ENCODE measurements around the gene KLK6. TPM values are rescaled to one million over a fixed set of nuclear protein-coding genes. Genes with fewer than 3 reads are reported as not detected.

KLK6 gene
- total and polyA plus RNA-seq, 2 experiments from 2014 or later, result 2.0 to 5.4 TPM

DNA sequence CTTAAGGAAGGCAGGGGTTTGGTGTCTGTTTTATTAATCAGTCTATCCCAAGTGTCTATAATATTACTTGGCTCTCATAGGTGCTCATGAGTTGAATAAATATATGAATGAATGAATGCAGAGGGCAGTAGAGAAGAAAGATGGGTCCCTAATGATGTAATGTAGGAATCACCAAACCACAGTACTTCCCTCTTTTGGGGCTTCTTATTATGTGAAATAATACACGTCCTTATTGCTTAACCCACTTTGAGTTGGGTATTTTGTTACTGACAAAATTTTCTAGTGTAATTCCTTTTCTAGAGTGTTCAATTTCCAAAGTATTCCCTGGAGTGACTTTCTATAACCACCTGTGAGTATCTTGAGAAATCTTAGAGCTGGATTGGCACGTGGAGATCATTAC is 29.8 kb downstream of the KLK6 start:
- Histone ChIP-seq H3K27ac (no peak overlapping the region), H3K9me2 (replicated peaks; ENCODE audit: insufficient read depth) (no peaks in the 10 kb centered on the region), H3K4me1 (ENCODE audit: insufficient read depth) (no peaks in the 10 kb centered on the region), H4K20me1 (ENCODE audit: insufficient read depth, poor library complexity, severe bottlenecking) (no peaks in the 10 kb centered on the region), H2AFZ (no peak overlapping the region), H3K79me2 (no peaks in the 10 kb centered on the region), H3K4me3 (no peak overlapping the region), H3K27me3 (no peaks in the 10 kb centered on the region), H3K36me3 (replicated peaks; ENCODE audit: insufficient read depth, low read depth) (no peaks in the 10 kb centered on the region), H3K4me2 (no peak overlapping the region), H3K9me3 (ENCODE audit: low read depth) (no peaks in the 10 kb centered on the region)
- no peak for DNase-seq (ENCODE audit: low spot score)
- TF ChIP-seq EZH2 (IDR thresholded peaks at IDR 0.05; ENCODE audit: borderline replicate concordance) (no peak), EZH2phosphoT487 (IDR thresholded peaks at IDR 0.05; ENCODE audit: low read depth, severe bottlenecking, unreplicated experiment) (no peak)
- TF ChIP-seq, protein P1, sequence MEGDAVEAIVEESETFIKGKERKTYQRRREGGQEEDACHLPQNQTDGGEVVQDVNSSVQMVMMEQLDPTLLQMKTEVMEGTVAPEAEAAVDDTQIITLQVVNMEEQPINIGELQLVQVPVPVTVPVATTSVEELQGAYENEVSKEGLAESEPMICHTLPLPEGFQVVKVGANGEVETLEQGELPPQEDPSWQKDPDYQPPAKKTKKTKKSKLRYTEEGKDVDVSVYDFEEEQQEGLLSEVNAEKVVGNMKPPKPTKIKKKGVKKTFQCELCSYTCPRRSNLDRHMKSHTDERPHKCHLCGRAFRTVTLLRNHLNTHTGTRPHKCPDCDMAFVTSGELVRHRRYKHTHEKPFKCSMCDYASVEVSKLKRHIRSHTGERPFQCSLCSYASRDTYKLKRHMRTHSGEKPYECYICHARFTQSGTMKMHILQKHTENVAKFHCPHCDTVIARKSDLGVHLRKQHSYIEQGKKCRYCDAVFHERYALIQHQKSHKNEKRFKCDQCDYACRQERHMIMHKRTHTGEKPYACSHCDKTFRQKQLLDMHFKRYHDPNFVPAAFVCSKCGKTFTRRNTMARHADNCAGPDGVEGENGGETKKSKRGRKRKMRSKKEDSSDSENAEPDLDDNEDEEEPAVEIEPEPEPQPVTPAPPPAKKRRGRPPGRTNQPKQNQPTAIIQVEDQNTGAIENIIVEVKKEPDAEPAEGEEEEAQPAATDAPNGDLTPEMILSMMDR (IDR thresholded peaks at IDR 0.05; ENCODE audit: poor library complexity), result no peak
- WGBS (ENCODE audit: low lambda C conversion rate, missing lambda C conversion rate), result 71% methylated on average over 2 of the region's 2 CpGs

DNA sequence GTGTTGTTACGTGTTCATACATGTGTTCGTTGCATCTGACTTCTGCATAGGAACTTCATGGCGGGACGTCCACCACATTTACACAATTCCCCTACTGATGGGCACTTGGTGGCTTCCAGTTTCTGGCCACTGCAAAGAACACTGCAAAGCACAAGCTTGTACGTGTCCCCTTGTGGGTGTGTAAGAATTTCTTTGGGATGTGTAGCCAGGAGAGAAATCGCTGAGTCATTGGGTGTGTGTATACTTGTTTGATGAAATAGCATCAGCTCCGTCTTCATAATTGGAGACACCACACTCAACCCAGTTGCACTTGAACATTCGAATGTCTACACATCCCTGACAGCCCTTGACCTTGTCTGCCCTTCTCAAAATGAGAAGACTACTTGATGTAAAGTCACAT is 35.8 kb downstream of the KLK6 start:
- Histone ChIP-seq H3K4me1 (ENCODE audit: insufficient read depth) (no peaks in the 10 kb centered on the region), H3K36me3 (replicated peaks; ENCODE audit: insufficient read depth, low read depth) (no peaks in the 10 kb centered on the region), H3K9me2 (replicated peaks; ENCODE audit: insufficient read depth) (no peaks in the 10 kb centered on the region), H3K9me3 (ENCODE audit: low read depth) (no peaks in the 10 kb centered on the region), H2AFZ (no peak overlapping the region), H3K27me3 (peaks cover 5% of the 10 kb centered on the region), H3K79me2 (no peaks in the 10 kb centered on the region), H3K4me2 (no peak overlapping the region), H3K27ac (no peak overlapping the region), H3K4me3 (no peak overlapping the region), H4K20me1 (ENCODE audit: insufficient read depth, poor library complexity, severe bottlenecking) (no peaks in the 10 kb centered on the region)
- no peak for TF ChIP-seq EZH2 (IDR thresholded peaks at IDR 0.05; ENCODE audit: borderline replicate concordance)
- TF ChIP-seq, protein P1 (IDR thresholded peaks at IDR 0.05; ENCODE audit: poor library complexity), result no peak
- TF ChIP-seq EZH2phosphoT487 (IDR thresholded peaks at IDR 0.05; ENCODE audit: low read depth, severe bottlenecking, unreplicated experiment), result no peak
- DNase-seq (ENCODE audit: low spot score), result no peak
- 86% methylated on average over 8 of the region's 8 CpGs for WGBS (ENCODE audit: low lambda C conversion rate, missing lambda C conversion rate)

DNA sequence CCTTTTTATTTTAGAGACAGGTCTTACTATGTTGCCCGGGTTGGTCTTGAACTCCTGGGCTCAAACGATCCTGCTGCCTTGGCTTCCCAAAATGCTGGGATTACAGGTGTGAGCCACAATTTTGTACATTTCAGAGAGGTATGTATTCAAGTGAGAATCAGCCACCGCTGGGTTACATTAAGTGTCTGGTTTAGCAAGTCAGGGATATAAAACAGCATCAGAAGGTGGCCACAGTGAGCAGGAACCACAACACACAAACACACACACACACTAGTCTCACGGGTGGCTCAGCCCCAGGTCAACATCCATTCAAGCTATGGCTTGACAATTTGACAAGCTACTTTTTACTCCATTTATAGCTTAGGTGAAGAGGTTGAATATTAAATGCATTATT is 36.7 kb downstream of the KLK6 start:
- H4K20me1 ChIP-seq (ENCODE audit: insufficient read depth, poor library complexity, severe bottlenecking), result no peaks in the 10 kb centered on the region
- H3K79me2 ChIP-seq, result no peaks in the 10 kb centered on the region
- no peaks in the 10 kb centered on the region for H3K36me3 ChIP-seq (replicated peaks; ENCODE audit: insufficient read depth, low read depth)
- no peaks in the 10 kb centered on the region for H3K9me2 ChIP-seq (replicated peaks; ENCODE audit: insufficient read depth)
- WGBS (ENCODE audit: low lambda C conversion rate, missing lambda C conversion rate), result 68% methylated on average over 4 of the region's 4 CpGs
- no peaks in the 10 kb centered on the region for H3K4me1 ChIP-seq (ENCODE audit: insufficient read depth)
- H3K27ac ChIP-seq, result no peak overlapping the region
- H3K4me2 ChIP-seq, result no peak overlapping the region
- peaks cover 5% of the 10 kb centered on the region for H3K27me3 ChIP-seq
- H3K9me3 ChIP-seq (ENCODE audit: low read depth), result no peaks in the 10 kb centered on the region
- TF ChIP-seq, protein P1 (IDR thresholded peaks at IDR 0.05; ENCODE audit: poor library complexity), result no peak
- TF ChIP-seq EZH2phosphoT487 (IDR thresholded peaks at IDR 0.05; ENCODE audit: low read depth, severe bottlenecking, unreplicated experiment), result no peak
- TF ChIP-seq EZH2 (IDR thresholded peaks at IDR 0.05; ENCODE audit: borderline replicate concordance), result no peak
- H3K4me3 ChIP-seq, result no peak overlapping the region
- DNase-seq (ENCODE audit: low spot score), result no peak
- H2AFZ ChIP-seq, result no peak overlapping the region

Data from hepatocyte (in vitro differentiated cells).